ENCODE results near the gene MBD5.

Gene MBD5

DNA sequence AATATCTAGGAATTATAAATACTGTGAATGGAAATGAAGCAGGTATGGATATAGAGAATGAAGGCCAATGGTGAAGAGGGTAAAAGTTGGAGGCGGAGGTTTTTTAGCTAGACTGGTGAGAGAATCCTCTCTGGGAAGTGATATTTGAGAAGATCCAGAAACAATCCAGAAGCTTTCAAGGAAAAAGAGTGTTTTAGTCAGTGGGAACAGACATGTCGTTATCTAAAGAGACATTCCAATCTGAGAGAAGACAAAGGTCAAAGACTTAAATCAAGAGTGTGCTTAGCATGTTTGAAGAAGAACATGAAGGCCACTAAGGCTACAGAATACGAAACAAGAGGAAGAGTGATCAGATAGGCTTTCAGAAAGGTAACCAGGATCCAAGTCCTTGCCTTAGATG is 211.0 kb downstream of the MBD5 start:
- DNase-seq: no peak

DNA sequence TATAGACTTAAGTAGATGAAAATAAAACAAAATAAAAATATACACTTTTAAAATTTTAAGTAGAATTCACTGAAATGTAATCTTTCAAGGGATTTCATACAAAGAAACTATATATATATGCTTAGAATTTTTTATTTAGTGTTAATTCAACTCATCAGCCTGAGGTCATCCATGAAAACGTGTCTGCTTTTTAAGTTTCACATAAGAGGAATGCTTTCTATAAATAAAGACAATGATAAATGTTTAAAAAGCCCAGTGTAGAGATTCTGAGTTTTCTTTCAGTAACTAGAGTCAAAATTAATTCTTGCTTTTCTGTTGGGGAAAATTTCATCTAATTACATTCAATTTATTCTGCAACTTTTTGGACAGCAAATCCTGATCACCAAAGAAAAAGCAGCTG is 213.3 kb downstream of the MBD5 start:
- no peak for DNase-seq

DNA sequence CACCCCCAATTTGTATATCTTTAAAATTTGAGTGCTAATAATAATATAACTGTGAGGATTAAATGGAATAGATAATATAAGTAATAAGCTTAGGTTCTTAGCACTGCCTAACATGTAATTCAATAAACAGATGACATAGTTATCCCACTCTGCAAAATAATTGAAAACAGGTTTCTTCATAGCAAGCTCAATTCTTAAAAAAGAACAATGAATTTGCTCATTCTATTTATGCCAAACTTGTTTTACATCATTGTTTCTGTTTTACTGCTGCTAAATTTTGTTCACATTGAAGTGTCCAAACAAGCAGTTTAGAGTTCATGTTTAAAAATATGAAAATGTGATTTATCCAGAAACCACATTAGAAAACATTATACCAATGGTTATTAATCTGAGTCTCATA is 217.0 kb downstream of the MBD5 start:
- no peak for DNase-seq

DNA sequence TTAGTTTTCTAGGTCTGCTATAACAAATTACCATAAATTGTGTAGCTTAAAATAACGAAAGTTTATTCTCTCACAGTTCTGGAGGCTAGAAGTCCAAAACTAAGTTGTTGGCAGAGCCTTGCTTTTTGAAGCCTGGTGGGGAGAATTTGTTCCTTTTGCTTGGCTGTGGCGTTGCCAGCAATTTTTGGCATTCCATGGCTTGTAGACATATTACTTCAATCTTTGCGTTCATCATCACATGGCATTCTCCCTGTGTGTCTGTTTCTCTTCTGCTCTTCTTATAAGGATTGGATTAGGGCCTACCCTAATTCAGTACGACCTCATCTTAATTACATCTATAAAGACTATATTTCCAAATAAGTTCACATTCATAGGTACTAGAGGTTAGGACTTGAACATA is 217.7 kb downstream of the MBD5 start:
- no peak for DNase-seq

DNA sequence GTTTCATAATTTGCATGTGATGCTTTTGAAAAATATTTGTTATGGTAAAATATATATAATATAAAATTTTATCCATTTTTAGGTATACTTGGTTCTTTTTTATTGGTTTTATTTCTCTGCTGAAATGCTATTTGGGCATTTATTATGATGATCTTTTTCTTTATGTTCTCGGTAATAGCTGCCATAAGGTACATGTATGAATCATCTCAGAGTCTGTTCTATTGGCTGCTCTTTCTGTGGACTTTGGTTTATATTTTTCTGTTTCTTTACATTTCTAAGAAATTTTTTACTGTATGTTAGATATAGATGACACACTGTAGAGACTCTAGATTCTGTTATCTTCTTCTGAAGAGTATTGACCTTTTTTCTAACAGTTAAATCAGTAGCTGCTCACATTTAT is 219.9 kb downstream of the MBD5 start:
- DNase-seq: no peak

DNA sequence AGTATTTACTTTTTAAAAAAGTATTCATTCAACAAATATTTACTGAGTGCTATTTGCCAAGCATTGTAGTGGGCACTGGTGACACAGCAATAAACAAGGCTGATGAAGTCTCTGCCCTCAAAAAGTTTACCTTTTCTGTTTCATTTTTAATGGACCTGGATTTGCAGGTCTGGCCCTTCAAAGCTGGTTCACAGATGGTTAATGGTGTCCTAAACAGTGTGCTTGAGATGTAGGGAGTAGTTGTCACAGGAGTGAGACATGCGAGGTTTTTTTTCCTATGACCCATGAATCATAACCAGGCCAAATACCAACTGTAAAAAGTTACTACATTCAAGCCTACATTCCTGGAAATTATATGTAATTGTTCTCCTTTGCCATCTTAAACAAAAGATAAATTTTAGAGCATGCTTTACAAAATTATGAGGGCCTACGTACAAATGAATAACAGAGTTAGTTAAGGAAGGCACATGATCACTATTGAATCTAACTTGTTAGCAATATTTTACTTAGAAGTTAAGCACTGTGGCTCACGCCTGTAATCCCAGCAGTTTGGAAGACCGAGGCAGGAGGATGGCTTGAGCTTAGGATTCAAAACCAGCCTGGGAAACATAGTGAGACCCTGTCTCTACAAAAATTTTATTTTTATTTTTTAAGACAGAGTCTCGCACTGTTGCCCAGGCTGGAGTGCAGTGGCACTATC is 223.9 kb downstream of the MBD5 start:
- no peak for DNase-seq

DNA sequence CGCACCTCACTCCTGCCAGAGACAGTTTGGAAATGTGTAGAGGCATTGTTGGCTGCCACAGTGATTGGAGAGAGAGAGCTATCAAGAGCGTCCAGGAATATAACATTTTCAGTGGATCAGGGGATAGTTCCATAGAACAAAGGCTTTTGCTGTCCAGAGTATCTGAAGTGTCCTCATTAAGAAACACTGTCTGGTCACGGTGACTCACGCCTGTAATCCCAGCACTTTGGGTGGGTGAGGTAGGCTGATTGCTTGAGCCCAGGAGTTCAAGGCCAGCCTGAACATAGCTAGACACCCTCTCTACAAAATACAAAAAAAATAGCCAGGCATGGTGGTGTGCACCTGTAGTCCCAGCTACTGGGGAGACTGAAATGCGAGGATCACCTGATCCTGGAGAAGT is 231.1 kb downstream of the MBD5 start:
- no peak for DNase-seq

DNA sequence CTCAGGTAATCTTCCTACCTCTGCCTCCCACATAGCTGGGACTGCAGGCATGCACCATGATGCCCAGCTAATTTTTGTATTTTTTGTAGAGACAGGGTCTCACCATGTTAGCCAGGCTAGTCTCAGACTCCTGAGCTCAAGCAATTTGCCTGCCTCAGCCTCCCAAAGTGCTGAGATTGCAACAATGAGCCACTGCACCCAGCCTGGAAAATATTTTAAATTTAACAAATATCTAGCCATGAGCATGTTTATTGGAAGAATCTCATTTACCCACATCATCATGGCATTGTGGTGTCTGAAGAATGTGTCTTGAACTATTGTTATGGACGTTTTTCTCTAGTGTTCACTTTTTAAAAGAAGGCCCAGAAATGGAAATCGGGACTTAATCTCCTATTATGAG is 231.8 kb downstream of the MBD5 start:
- no peak for DNase-seq

DNA sequence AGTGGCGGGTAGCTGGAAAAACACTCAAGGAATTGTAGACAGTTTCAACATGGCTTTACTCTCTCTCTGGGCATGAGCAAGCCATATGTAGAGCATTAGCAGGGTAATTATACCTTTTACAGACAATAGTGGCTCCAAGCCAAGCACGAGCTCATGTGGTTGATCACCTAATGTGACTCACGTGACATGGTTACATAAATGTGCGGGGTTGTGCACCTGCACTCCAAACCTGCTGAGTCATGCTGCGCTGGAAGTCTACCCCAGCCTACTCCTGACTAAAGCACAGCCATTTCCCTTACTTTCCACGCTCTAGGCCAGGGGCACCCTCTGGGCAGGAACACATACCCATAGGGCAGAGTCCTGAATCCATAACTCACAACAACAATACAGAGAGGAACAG is 232.8 kb downstream of the MBD5 start:
- DNase-seq: no peak

DNA sequence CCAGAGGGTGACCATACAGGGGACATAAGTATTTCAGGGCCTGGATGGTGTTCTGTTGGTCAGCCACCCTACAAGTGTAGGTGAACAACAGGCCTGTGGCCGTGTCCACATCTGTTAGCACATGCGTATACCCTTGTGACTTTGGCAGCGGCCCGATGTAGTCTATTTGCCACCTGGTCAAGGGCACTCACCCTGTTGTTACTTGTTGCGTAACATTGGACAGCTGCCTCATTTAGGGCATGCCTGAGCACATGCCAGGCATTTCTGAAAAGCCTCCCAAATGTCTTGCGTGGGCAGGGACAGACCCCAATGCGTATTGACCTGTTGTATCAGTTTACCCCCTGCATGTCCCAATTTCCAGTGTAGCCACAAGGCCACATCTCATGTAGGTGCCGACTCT is 235.0 kb downstream of the MBD5 start:
- DNase-seq: no peak

DNA sequence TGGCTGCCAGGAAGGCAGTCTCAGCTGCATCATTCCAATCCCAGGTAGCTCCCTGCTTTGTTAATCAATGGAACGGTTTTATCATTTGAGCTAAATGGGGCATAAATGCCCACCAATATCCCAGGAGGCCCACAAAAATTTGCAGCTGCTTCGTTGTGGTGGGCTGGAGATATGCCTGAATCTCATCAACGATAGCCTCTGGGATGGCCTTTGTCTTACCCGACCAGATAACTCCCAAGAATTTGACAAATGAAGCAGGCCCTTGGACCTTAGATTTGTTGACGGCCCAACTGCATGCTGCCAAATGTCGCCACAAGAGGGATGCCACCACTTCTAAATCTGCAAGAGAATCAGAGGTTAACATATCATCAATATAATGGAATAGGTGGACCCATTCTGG is 236.4 kb downstream of the MBD5 start:
- DNase-seq: no peak

DNA sequence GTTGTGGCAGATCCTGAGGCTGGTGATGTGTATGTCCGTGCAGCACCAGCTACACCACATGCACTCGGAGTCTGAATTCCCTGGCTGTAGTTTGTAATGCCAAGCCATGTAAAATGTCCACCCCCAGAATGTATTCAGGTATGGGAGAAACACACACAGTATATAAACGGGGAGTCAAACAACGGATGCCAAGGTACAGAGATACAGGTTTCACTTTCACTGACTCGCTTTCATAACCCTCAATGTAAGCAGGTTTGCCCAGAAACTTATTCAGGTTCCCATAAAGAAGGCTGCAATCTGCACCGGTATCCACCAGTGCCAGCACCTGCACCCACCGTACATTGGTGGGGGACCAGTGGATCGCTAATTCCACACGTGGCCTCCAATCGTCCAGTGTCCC is 237.2 kb downstream of the MBD5 start:
- no peak for DNase-seq

DNA sequence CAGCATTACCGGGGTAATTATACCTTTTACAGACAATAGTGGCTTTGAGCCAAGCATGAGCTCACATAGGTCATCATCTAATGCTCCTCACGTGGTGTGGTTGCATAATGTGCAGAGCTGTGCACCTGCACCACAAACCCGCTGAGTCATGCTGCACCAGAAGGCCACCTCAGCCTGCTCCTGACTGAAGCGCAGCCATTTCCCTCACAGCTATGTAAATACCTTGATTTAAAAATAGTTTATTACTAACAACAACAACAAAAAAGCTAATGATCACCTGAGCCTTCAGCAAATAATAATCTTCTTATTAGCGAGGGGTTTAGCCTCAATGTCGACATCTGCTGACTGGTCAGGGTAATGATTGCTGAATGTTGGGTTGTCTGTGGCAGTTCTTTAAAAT is 238.8 kb downstream of the MBD5 start:
- DNase-seq: no peak

DNA sequence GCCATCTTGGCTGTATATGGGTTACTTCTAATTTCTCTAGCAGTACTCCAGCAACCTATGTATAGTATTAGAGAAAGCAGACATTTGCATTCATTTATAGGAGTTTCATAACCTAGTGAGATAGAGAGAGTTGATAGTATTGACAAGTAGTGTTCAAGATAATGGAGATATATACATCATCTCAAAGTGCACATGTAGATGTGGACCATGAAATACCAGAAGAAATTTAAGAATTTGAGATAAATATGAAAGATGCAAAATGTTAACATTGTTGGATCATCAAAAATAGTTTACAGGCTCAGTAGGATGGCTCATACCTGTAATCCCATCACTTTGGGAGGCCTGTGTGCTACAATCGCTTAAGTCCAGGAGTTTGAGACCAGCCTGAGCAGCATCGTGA is 243.0 kb downstream of the MBD5 start:
- no peak for DNase-seq

DNA sequence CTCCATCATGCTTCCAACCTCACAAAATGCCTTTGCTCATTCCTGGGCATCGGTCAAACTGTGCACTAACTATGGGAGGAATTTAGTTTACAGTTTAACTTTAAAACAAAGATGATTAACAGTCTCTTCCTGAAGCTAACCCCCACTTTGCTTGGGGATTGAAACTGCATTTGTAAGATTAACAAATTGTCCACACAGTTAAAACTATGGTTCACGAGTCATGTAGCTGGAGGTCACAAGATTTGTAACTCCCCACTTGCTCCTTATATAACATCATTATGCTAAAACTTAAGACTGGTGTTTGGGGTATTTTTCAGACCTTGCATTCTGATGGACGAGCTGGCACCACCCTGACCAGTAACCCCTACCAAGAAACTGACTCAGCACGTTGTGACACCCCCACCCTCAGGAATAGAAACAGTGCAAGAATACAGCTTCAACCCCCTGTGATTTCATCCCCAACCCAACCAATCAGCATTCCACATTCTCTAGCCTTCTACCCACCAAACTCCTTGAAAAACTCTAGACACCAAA is 252.3 kb downstream of the MBD5 start:
- no peak for DNase-seq

DNA sequence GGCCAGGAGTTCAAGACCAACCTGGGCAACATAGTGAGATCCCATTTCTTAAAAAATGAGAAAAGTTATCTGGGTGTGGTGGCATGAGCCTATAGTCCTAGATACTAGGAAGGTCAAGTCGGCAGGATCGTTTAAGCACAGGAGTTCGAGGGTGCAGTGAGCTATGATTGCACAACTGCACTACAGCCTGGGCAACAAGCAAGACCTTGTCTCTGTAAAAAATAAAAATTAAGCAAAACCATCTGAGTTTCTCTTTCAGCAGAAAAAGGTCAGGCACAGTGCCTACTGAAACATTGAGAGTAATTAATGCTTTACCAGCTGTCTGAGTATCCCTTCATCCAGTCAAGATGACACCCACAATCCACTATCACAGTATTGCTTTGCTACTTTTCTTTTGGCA is 258.3 kb downstream of the MBD5 start:
- no peak for DNase-seq

DNA sequence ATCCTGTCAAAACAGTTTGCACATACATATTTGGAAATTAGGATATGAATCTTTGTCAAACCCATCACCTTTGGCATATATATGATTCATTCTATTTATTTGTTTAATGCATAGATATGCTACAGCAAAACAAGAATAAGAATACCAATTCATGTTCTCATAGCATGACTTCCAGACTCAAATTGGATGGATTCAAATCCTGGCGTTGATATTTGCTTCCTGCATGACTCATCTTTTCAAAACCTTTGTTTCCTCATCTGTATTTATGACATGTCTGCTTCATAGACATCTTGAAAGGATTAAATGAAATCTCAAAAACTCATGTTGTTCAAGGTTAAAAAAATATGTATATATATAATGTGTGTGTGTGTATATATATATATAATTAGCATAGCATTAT is 261.3 kb downstream of the MBD5 start:
- no peak for DNase-seq

DNA sequence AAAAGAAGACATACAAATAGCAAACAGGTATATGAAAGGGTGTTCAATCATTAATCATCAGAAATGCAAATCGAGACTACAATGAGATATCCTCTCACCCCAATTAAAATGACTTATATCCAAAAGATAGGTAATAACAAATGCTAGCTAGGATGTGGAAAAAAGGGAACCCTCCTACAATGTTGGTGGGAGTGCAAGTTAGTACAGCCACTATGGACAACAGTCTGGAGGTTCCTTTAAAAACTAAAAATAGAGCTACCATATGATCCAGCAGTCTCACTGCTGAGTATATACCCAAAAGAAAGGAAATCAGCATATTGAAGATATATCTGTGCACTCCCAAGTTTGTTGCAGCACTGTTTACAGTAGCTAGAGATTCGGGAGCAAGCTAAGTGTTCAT is 271.5 kb downstream of the MBD5 start:
- DNase-seq: no peak

DNA sequence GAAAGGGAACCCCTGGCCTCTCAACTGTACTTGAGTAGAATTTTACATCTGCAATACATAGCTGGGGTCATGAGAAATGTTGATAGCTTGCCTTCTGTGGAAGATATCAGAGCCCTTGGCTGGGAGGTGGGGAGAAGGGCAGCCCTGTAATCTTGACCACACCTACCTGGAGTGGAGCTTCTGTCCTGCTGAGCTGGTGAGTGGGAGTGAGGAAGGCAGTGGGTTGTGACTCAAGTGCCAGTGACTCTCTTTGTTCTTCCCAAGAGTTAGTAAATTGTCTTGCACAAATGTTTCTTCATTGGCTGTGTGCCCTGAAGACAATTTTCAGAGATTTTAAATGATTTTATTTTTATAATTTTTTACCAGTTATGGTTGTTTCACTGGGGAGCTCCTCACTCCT is 277.3 kb downstream of the MBD5 start:
- no peak for DNase-seq

DNA sequence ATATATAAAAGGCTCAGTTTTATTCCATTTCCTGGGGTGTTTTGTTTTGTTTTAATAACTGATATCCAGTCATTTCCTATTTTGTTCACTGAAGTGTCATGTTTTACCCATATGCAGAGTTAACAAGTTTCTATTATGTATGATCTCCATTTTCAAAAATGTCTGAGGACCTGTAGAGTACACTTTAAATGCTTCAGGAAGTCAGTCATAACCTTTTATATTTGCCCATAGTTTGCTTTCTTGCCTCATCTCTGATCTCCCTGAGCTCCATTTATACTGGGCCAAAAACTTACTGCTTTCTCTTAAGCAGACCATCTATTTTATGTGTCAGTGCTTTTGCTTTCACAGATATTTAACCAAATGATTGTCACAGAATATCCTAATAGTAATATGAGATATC is 278.7 kb downstream of the MBD5 start:
- DNase-seq: no peak

DNA sequence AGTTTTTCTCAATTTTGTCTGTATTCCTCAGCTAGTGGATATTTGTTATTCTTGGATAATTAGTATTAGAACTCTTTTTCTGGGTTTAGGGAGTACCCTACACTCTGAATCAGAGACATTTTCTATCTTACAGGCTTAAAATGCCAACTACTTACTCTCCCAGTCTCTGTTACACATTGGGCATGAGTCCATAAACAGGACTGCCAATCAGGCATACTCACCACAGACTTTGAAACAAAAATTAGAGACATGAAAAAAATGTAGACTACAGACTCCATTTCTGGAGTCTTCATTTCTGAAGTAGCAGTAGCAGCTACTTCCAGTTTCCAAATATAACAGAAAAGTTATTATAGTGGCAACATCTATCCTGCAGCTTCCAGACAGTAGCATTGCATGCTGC is 279.7 kb downstream of the MBD5 start:
- no peak for DNase-seq

DNA sequence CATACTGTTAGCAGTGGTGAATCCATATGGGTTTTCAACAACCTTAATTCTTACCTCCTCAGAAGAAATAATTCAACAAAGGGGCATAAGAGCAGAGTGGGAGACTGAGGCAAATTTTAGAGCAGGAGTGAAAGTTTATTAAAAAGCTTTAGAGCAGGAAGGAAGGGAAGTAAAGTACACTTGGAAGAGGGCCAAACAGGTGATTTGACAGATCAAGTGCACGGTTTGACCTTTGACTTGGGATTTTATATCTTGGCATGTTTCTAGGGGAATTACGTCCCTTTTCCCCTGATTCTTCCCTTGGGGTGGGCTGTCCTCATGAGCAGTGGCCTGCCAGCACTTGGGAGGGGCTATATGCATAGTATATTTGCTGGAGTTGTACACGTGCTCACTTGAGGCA is 280.5 kb downstream of the MBD5 start:
- no peak for DNase-seq

DNA sequence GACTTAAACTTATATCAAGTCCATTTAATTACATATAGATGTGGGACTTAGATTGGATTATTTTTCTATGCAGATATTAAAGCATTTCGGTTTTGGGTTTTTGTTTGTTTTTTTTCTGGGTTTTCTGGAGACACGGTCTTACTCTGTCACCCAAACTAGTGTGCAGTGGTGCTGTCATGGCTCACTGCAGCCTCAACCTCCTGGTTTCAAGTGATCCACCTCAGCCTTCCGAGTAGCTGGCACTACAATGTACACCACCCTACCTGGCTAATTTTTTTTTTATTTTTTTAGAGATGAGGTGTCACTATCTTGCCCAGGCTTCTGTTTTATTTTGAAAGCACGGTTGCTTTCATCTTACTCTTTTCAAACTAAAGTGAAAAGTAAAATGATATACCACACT is 281.6 kb downstream of the MBD5 start:
- DNase-seq: no peak

DNA sequence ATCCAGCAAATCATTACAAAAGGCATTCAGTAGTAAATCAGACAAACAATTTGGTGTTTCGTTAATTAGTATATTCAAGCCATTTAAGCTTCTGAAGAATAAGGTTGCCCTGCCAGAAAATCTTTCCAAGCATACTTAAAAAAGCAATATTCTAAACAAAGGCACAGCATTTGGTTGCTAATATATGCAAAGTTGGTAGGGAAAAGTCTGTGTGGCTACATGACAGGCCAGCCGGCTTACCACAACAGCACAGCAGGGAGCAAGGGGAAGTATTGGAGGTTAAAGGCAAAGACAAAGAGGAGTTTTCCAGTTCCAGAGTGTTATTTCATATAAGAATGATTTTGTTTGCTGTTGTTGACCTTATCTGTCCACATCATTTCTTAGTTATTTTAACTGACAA is 282.3 kb downstream of the MBD5 start:
- DNase-seq: no peak

DNA sequence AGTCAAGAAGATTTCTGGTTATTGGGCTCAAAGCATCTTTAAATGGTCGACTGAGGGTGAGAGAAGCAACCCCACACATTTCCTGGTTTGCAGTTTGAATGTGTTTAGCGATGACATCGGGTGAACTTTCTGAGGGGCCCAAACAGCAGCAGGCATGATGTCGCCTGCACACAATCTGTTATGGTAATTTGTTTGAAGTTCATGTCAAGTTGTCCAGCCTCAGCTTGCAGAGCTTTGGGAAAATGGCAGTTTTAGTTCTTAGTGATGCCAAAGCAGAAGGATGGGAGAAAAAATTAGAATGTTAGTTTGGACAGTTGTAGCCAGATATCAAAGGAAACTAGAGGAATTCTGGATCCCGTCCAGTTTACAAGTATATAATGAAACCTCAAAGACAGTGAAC is 284.6 kb downstream of the MBD5 start:
- DNase-seq: no peak

DNA sequence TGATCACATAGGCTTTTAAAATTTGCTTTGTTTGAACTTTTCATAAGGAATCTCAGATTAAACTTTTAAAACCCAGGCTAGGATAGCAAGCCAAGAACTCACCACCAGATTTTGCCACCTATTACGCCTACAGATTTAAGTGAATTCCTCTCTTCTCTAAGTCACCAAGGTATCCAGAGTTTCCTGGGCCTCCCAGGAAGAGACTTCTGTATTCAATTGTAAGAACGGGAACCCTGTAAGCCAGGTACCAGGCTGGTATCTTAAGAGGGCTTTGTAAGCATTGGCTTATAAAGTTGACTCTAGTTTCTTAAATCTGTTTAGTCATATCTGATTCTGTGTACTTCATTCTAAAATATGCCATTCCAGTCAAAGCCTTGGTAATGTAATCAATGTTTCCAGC is 285.1 kb downstream of the MBD5 start:
- DNase-seq: no peak
